SJSA1 (cell line): ENCODE data around the gene MED26. TPM values are rescaled to one million over a fixed set of nuclear protein-coding genes. Genes with fewer than 3 reads are reported as not detected.
A peak's percentile ranks its signal among the peaks of the same experiment; 100 is the strongest.

Source experiments
- DNase-seq, 2 experiments: peaks; one replicate each; pipeline ENCODE4 v3.0.0-alpha.2; 2015 to 2020; ENCODE audit warnings: low spot score in 2 of 2, low read depth in 1 of 2
- H3K27ac ChIP-seq: fragments of 250-450 bp; sonication (Bioruptor Pico); 2 replicates; pipeline ENCODE4 v1.5.1; 2020; ENCODE audit warnings: mild to moderate bottlenecking, moderate library complexity
- H3K27me3 ChIP-seq: fragments of 250-450 bp; sonication (Bioruptor Pico); replicated peaks from 2 replicates; pipeline ENCODE4 v1.5.1; 2020; ENCODE audit warnings: mild to moderate bottlenecking, moderate library complexity
- H3K36me3 ChIP-seq: fragments of 250-450 bp; sonication (Bioruptor Pico); 2 replicates; pipeline ENCODE4 v1.5.1; 2020; ENCODE audit warnings: mild to moderate bottlenecking
- H3K4me1 ChIP-seq: fragments of 250-450 bp; sonication (Bioruptor Pico); replicated peaks from 2 replicates; pipeline ENCODE4 v1.6.1; 2021; ENCODE audit warnings: mild to moderate bottlenecking
- H3K4me3 ChIP-seq: fragments of 250-450 bp; sonication (Bioruptor Pico); 2 replicates; pipeline ENCODE4 v1.5.1; 2020; ENCODE audit warnings: mild to moderate bottlenecking
- H3K9me3 ChIP-seq: fragments of 250-450 bp; sonication (Bioruptor Pico); replicated peaks from 2 replicates; pipeline ENCODE4 v1.5.1; 2020; ENCODE audit warnings: mild to moderate bottlenecking
- total RNA-seq: library from RNA; depleted of rRNA; stranded (reverse); fragments of >200 nt; shearing (Covaris generic); gene quantifications from 2 replicates; pipeline ENCODE4 v1.2.3, GENCODE V29; 2014

MED26 gene
- total RNA-seq, 1 experiment from 2014 or later = 9.6 TPM

DNA sequence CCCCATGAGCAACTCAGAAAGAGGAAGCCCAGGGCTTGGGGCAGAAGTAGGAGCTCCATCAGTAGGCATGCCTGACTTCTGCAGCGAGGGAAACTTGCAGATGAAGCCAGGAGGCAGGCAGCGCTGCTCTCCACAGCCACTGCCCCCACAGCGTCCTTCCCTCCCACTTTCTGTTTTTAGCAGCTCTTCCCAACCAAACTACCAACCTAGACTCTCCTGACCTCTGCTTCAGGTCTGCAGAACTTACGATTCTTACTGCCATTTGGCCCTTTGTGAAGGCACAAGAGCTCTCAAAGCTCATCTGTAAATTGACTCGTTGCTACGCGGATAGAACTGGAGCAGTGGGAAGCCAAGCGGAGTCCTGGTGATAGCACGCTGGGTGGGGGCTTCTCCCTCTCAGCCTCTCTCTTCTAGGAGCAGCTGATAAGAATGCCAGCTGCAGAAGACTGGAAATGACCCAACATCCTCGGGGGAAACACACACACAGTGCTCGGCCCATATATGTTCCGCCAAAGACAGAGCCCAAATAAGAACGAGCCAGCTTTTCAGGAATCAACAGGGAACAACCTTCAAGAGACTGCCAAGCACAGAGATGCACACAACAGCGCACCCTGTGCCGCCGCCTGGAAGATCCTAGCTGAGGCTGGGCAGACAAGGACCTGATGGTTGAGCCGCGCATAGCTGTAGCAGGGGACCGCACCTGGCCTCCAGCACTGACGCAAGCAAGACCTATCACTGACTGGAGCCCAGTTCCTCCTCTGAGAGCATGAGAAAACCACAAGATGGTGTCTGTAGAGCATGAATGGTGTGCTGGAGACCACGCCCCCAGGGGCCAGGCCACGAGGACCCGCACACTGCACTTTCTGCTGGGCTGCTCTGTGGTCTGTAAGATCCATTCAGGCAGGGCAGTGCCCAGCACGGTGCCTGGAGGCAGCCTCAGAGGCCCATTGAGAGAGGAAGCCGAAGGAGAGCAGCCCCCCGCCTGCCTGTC lies 39.9 kb downstream of the MED26 start:
- Histone ChIP-seq H3K4me3 (no peak overlapping the region), H3K36me3 (peaks cover 12% of the 10 kb centered on the region), H3K4me1 (peaks cover 24% of the 10 kb centered on the region), H3K27me3 (no peaks in the 10 kb centered on the region), H3K27ac (no peak overlapping the region), H3K9me3 (no peaks in the 10 kb centered on the region)
- DNase-seq = no peak

DNA sequence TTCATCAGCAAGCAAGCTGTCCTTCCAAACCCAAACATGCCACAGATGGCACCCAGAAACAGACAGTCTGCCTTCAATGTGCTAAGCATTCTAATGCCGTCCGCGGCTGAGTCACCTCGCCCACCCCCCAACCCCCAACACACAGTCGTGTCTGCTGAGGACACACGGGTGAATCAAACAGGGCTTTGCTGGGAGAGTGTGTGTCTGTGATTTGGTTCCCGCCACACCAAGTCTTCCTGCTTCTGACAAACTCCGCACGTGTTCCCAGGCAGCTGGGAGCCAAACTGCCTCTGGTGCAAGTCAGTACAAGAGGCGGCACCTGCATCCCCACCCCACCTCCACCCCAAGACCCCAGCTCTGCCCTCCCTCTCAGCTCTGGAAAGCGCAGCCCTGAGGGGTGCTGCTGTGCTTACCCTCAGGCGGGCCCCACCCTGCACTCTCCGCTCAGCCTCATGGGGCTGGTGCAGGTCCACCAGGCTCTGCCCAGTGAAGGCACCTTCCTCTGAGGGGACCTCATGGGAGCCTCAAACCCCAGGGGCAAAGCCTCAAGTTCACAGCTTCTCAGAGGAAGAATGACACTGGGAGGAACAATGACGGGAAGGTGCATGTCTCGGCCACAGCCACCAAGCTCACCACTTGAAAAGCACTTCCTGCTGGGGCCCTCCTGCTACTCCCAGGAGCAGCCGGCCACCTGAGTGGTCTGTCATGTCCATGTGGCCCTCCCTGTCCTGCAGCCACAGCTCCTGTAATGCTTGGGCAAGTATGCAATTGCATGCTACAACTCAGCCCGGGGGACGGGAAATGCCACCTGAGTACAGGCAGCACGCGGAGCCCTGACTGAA lies 40.8 kb downstream of the MED26 start:
- no peaks in the 10 kb centered on the region for H3K9me3 ChIP-seq
- H3K4me3 ChIP-seq = no peak overlapping the region
- no peak overlapping the region for H3K27ac ChIP-seq
- H3K27me3 ChIP-seq = no peaks in the 10 kb centered on the region
- H3K36me3 ChIP-seq = peaks cover 13% of the 10 kb centered on the region
- DNase-seq = no peak
- peaks cover 24% of the 10 kb centered on the region for H3K4me1 ChIP-seq

DNA sequence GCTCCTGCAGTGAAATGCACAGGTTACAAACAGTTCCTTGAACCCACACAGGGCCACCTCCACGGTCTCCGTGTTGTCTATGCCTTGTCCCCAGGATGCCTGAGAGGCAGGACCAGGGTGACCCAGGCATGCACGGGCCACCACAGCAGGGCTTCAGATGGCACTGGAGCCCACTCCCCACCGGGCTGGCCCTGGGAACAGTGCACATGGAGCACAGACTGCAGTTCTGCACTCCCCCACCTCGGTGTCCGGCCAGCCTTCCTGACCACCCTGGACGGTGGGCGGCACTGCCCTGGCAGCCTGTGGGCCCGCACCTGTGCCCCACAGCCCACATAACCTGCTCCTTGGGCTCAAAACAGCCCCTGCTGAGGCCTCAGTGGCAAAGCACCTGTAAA lies 41.5 kb downstream of the MED26 start:
- peaks cover 24% of the 10 kb centered on the region for H3K4me1 ChIP-seq
- no peaks in the 10 kb centered on the region for H3K9me3 ChIP-seq
- no peak overlapping the region for H3K4me3 ChIP-seq
- no peak for DNase-seq
- H3K27ac ChIP-seq = no peak overlapping the region
- peaks cover 21% of the 10 kb centered on the region for H3K36me3 ChIP-seq
- H3K27me3 ChIP-seq = no peaks in the 10 kb centered on the region

DNA sequence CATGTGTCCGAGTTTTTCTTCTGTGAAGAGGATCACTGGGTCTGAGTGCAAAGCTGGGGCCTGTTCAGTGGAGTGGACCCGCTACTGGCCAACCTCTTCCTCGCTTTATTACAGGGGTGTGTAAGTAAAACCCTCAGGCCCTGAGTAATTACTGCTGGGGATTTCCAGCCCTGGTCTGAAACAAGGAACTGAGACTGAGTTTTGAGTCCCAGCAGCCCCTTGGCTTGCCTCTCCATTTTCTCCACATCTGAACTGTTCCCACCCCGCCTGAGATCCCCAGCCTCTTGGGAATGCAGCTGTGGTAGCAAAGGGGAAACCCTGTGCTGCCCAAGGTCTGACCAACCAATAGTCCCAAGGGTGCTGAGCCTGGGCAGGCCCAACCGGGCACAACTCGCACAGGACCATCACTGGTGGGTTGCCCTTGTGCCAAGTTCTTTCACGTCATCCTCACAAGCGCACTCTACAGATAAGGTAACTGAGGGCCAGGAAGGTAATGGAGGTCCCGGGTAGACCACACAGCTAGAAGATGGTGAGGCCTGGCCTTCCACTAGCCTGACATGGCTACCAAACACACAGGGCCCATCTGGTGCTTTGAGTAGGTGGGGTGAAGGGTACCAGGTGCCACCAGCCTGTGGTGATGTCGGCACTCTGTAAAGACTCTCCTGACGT lies 42.1 kb downstream of the MED26 start:
- Histone ChIP-seq H3K36me3 (peaks cover 22% of the 10 kb centered on the region), H3K9me3 (no peaks in the 10 kb centered on the region), H3K27me3 (no peaks in the 10 kb centered on the region), H3K4me3 (no peak overlapping the region), H3K4me1 (peaks cover 24% of the 10 kb centered on the region), H3K27ac (no peak overlapping the region)
- DNase-seq = no peak

DNA sequence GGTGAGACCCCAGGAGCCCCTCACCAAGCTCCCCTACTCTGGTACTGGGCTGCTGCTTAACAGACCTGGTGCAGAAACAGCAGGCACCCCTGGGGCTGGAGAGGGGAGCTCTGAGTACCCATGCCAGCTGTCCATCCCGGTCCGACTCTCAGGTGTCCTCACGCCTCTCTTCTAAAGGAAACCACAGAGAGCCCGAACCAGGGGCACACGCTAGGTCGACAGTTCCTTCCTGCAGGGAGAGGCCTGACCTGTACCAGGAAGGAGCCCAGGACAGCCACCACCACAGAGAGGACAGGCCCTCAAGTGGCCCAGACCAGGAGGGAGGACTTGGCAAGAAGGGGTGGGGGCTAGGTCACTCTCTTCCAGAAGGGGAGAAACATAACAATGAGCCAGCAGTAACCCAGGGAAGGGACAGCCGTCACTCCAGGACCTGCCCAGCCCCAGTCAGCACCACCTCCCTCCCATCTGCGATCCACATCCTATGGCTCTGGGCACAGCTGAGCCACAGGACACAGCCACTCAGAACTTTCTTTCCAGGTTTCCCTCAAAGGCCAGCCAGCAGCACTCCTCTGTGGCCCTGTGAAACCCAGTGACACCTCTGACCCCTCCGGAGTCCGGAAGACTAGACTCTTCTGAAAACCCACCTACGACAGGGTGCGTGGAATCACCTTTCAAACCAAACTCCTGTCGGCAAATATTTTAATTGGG lies 42.8 kb downstream of the MED26 start:
- peaks cover 27% of the 10 kb centered on the region for H3K36me3 ChIP-seq
- no peaks in the 10 kb centered on the region for H3K9me3 ChIP-seq
- no peak for DNase-seq
- no peak overlapping the region for H3K4me3 ChIP-seq
- no peak overlapping the region for H3K27ac ChIP-seq
- H3K4me1 ChIP-seq = peaks cover 24% of the 10 kb centered on the region
- no peaks in the 10 kb centered on the region for H3K27me3 ChIP-seq

DNA sequence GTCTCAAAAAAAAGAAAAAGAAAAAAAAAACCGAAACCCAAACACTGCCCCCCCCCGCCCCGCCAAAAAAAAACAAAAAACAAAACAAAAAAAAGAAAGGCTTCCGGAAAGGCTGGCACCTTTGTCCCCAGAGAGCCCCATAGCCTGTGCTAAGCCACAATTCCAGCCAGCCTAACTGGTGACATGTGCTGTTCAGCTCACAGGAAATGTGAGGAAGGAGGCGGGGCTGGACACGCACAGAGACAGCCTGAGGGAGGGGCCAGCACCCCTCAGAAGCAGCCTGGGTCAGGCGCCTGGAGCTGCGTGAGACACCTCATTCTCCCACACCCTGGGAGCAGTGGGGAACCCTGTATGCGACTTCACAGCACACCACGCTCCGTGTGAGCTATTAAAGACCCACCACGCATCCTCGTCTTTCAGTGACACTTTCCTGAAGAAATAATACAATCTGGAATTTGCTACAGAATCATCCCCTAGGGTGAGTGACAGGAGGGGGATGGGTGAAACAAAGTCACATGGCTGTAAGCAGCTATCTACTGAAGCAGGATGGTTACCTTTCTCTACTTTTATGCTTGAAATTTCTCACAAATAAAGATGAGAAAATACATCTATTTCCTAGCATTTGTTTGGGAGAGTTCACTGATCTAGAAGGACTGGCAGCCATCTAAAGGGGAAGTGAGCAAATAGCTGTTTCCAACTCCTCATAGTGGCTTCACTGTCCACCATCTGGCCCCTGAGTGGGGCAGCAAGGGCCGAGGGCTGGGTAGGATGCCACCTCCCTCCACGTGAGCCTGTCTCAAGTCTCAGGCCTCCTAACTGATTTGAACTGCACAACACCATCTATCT lies 43.5 kb downstream of the MED26 start:
- peak; percentile 75 to 83 for DNase-seq
- Histone ChIP-seq H3K4me3 (no peak overlapping the region), H3K36me3 (peaks cover 31% of the 10 kb centered on the region), H3K27ac (no peak overlapping the region), H3K4me1 (peaks cover 24% of the 10 kb centered on the region), H3K27me3 (no peaks in the 10 kb centered on the region), H3K9me3 (no peaks in the 10 kb centered on the region)

DNA sequence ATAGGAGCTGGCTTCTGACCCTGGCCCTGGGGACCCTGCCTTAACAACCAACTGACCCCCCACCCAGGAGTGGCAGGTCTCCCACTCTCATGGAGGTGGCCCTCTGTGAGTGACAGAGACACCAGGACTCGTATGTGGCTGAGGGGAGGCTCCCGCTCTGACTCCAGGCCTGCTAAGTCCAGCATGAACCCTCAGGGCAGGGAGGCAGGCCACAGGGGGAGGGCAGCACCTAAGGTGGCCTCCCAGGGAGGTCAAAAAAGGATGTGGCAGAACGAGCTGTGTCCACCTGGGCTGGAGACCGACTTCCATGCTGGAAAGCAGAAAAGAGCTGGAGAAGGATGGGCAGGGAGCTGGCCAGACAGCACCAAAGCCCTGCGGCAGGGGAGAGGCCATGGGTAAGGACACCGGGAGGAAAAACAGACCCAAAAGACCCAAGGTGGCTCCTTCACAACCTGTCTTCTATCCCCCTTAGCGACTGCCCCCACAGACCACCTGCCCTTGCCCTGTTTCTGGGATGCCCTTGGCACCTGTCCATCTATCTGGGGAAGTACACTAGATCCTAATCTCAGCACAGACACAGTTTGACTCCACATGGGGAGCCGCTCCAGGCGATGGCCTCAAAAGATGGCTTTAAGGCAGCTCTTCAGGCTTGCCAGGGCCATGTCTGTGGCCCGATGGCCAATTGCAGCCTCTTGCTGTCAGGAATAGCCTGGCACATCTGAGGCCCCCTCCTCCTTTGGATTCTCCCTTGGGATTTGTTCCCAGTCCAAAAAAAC lies 45.3 kb downstream of the MED26 start:
- Histone ChIP-seq H3K4me1 (peaks cover 21% of the 10 kb centered on the region), H3K36me3 (peaks cover 49% of the 10 kb centered on the region)

DNA sequence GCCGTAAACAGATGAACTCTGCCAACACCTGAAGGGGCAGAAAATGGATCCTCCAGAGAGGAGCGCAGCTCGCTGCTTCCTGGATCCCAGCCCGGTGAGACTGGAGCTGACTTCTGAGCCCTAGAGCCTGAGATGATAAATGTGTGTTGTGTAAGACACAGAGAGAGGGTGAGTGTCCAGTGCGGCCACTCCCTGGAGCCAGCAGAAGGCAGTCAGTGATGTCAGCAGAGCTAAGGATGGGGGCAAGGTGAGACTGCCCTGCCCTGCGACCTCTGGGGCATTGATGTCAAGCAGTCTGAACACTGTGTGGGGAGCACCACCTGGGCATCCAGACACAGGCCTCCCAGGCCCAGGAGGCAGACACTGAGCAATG lies 46.0 kb downstream of the MED26 start:
- Histone ChIP-seq H3K27ac (no peak overlapping the region), H3K4me1 (peaks cover 14% of the 10 kb centered on the region), H3K4me3 (no peak overlapping the region), H3K27me3 (no peaks in the 10 kb centered on the region), H3K9me3 (no peaks in the 10 kb centered on the region), H3K36me3 (peaks cover 57% of the 10 kb centered on the region)
- DNase-seq = no peak

More for the DNA sequence above, 45.3 kb downstream of the MED26 start:
- no peaks in the 10 kb centered on the region for H3K27me3 ChIP-seq
- H3K9me3 ChIP-seq = no peaks in the 10 kb centered on the region
- no peak for DNase-seq
- H3K27ac ChIP-seq = no peak overlapping the region
- no peak overlapping the region for H3K4me3 ChIP-seq

DNA sequence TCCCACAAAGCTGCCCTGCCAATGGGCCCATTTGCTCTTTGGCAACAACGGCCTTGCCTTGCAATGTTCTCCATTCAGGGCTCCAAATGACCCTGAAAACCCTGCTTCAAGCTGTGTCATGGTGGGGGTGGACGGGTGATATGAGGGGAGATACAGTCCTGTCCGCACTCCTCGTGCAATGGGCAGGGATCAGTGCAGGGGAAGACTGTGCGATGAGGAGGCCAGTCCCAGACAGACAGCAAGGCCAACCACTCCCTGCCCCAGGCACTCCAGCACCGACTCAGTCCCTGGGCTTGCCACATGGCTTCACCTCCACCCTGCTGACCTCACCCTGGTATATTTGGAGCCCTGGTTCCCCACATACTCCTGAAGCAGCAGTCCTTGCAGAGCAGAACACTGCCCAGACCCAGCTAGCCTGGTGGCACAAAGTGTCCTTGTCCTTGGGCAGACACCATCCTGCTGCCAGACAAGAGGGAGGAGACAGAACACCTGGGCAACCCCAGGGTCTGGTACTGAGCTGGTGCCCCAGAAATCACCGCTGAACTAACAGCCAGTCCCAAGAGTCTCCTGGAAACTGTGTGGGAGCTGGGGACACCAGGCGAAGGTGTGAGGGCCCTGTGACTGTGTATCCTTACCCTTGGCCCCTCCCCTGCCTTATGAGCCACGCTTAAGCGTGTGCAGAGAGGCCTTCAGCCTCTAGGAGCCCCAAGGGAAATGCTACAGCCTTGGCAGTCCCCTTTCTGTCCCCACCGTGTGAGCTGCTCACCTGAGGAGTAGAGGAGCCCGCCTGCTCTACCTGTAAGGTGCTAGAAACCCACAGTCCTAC lies 46.6 kb downstream of the MED26 start:
- Histone ChIP-seq H3K4me1 (peaks cover 12% of the 10 kb centered on the region), H3K36me3 (peaks cover 63% of the 10 kb centered on the region), H3K27ac (no peak overlapping the region), H3K27me3 (no peaks in the 10 kb centered on the region), H3K9me3 (no peaks in the 10 kb centered on the region), H3K4me3 (no peak overlapping the region)
- no peak for DNase-seq

DNA sequence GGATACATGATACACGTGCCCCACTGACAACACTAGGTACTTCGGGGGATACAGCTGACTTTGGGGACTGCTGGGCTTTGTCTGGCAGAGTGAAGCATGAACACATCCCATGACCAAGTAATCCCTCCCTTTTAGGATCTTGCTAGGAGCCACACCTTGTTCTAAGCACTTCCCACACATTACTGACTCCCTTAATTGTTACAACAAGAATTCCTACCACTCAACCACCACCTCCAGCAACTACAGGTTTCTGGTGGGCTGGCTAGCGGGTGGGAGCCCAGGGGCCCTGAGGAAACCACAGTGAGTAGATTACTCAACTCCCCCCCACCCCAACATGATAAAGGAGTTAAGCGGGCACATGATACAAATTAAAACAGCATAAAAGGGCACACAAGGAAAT lies 48.6 kb downstream of the MED26 start:
- Histone ChIP-seq H3K4me1 (peaks cover 7% of the 10 kb centered on the region), H3K27ac (no peak overlapping the region), H3K4me3 (no peak overlapping the region), H3K36me3 (peaks cover 78% of the 10 kb centered on the region), H3K9me3 (no peaks in the 10 kb centered on the region), H3K27me3 (no peaks in the 10 kb centered on the region)
- DNase-seq = no peak

DNA sequence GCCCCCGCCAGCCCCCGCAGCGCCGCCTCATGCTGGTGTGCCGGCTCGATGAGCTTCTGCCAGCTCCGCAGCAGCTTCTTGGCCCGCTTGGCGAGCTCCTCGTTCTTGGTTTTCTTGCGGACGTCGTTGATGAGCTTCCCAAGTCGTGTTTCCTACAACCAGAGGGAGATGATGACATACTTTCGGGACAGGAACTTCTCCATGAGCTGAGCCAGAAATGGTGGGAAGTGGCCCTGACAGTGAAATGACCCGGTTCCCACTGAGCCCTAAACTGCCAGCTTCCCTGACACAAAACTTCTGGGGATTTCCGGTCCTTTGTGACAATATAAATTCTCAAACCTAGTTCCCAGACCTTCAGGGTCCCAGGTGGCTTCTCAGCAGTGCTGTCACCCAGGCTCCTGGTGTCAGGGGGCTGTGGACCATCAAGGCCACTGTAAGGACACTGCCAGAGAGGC lies 50.4 kb downstream of the MED26 start:
- Histone ChIP-seq H3K4me3 (no peak overlapping the region), H3K27ac (no peak overlapping the region), H3K36me3 (peaks cover 81% of the 10 kb centered on the region), H3K27me3 (no peaks in the 10 kb centered on the region), H3K9me3 (no peaks in the 10 kb centered on the region), H3K4me1 (peaks cover 12% of the 10 kb centered on the region)
- DNase-seq = no peak
